SK-N-SH (cell line): Measurements from ENCODE around the gene XRN1. TPM values are rescaled to one million over a fixed set of nuclear protein-coding genes. Genes with fewer than 3 reads are reported as not detected.

Experiments used
- CTCF ChIA-PET: fragments of 300-600, 350-600 bp; formaldehyde crosslinking; extraction: SDS; loops from one replicate; lab custom pipeline; 2021; lab: Yijun Ruan, JAX
- POLR2A ChIA-PET: fragments of 350-600 bp; sonication (Branson Sonifier 250); formaldehyde crosslinking; extraction: SDS; loops from one replicate; lab custom pipeline; 2020; ENCODE audit warnings: antibody characterized with exemption, inconsistent platforms; lab: Yijun Ruan, JAX
- DNase-seq: peaks from one replicate; pipeline ENCODE4 v3.0.0; 2012
- H2AFZ ChIP-seq: fragments of 200-600 bp; sonication (generic); 2 replicates; pipeline ENCODE4 v1.8.1; 2016; ENCODE audit warnings: antibody characterized with exemption, mild to moderate bottlenecking, low read depth
- H3F3A ChIP-seq: fragments of 200-600 bp; sonication (generic); replicated peaks from 2 replicates; pipeline ENCODE3; 2016; ENCODE audit warnings: antibody characterized with exemption, mild to moderate bottlenecking; ENCODE audit not compliant: insufficient read depth
- H3K27ac ChIP-seq, 2 experiments: fragments of 200-500 bp in 1 of 2; fragments of 200-600 bp in 1 of 2; sonication (Bioruptor generic) in 1 of 2; sonication (generic), shearing (Covaris generic) in 1 of 2; 2 replicates each; pipeline versions ENCODE4 v1.5.1 to v1.6.1; 2014 to 2016; ENCODE audit warnings: low read depth in 2 of 2, inconsistent platforms in 1 of 2, low read length in 1 of 2, mild to moderate bottlenecking in 1 of 2, mixed read lengths in 1 of 2
- H3K27me3 ChIP-seq: fragments of 200-600 bp; sonication (generic), shearing (Covaris generic); 2 replicates; pipeline ENCODE4 v1.6.1; 2016; ENCODE audit warnings: mixed run types; ENCODE audit not compliant: insufficient read depth
- H3K36me3 ChIP-seq, 2 experiments: fragments of 200-500 bp in 1 of 2; fragments of 200-600 bp in 1 of 2; sonication (Bioruptor generic) in 1 of 2; sonication (generic) in 1 of 2; replicated peaks in 1 of 2; 2 replicates each; pipeline versions ENCODE3 to v1.5.1; 2014 to 2016; ENCODE audit warnings: low read length in 1 of 2, mild to moderate bottlenecking in 1 of 2; ENCODE audit not compliant: insufficient read depth in 2 of 2, control insufficient read depth in 1 of 2
- H3K4me1 ChIP-seq, 2 experiments: fragments of 200-500 bp in 1 of 2; fragments of 200-600 bp in 1 of 2; sonication (Bioruptor generic) in 1 of 2; sonication (generic), shearing (Covaris generic) in 1 of 2; 2 replicates each; pipeline versions ENCODE4 v1.5.1 to v1.6.1; 2014 to 2016; ENCODE audit warnings: low read depth in 1 of 2, low read length in 1 of 2, mixed run types in 1 of 2; ENCODE audit not compliant: insufficient read depth in 2 of 2, control insufficient read depth in 1 of 2
- H3K4me2 ChIP-seq: fragments of 200-600 bp; sonication (generic), shearing (Covaris generic); 2 replicates; pipeline ENCODE4 v1.6.1; 2017; ENCODE audit warnings: mixed run types
- H3K4me3 ChIP-seq, 2 experiments: fragments of 200-500 bp in 1 of 2; fragments of 200-600 bp in 1 of 2; sonication (Bioruptor generic) in 1 of 2; sonication (generic), shearing (Covaris generic) in 1 of 2; 2 replicates each; pipeline versions ENCODE4 v1.5.1 to v1.8.1; 2014 to 2016; ENCODE audit warnings: low read depth in 2 of 2, inconsistent platforms in 1 of 2, low read length in 1 of 2, mild to moderate bottlenecking in 1 of 2, mixed read lengths in 1 of 2, moderate library complexity in 1 of 2
- H3K79me2 ChIP-seq: fragments of 200-600 bp; sonication (generic); 2 replicates; pipeline ENCODE4 v1.8.1; 2017; ENCODE audit warnings: mild to moderate bottlenecking; ENCODE audit not compliant: insufficient read depth
- H3K9ac ChIP-seq: fragments of 200-600 bp; sonication (generic); 2 replicates; pipeline ENCODE4 v1.6.1; 2017; ENCODE audit warnings: mixed run types
- H3K9me2 ChIP-seq: fragments of 200-600 bp; sonication (generic); 2 replicates; pipeline ENCODE4 v1.6.1; 2017; ENCODE audit warnings: mixed run types
- H3K9me3 ChIP-seq: fragments of 200-600 bp; sonication (generic); 2 replicates; pipeline ENCODE4 v1.6.1; 2017; ENCODE audit warnings: mixed run types, mild to moderate bottlenecking, moderate library complexity
- H4K20me1 ChIP-seq: fragments of 200-600 bp; sonication (generic); 2 replicates; pipeline ENCODE4 v1.6.1; 2017; ENCODE audit warnings: mild to moderate bottlenecking, mixed run types; ENCODE audit not compliant: insufficient read depth
- CHD2 ChIP-seq: fragments of 150-350 bp; IDR thresholded peaks from 2 replicates; pipeline ENCODE4 v1.6.1; 2018; ENCODE audit warnings: low read length; ENCODE audit not compliant: partially characterized antibody
- EP300 ChIP-seq, 2 experiments: IDR thresholded peaks; 2 replicates each; pipeline versions ENCODE4 v1.4.0 to v1.6.1; 2012; ENCODE audit warnings: borderline replicate concordance in 1 of 2, low read depth in 1 of 2, low read length in 1 of 2
- EZH2phosphoT487 ChIP-seq: fragments of 200-600 bp; sonication (generic); IDR thresholded peaks from 2 replicates; pipeline ENCODE4 v1.6.1; 2017; ENCODE audit warnings: low read depth, mixed run types, mild to moderate bottlenecking, antibody characterized with exemption, moderate library complexity, borderline replicate concordance
- FOSL2 ChIP-seq: IDR thresholded peaks from 2 replicates; pipeline ENCODE4 v1.4.0; 2012; ENCODE audit warnings: low read depth, mild to moderate bottlenecking, moderate library complexity, borderline replicate concordance
- FOXJ3 ChIP-seq: sonication (generic); formaldehyde crosslinking; IDR thresholded peaks from 2 replicates; pipeline ENCODE4 v1.5.1; 2020; ENCODE audit warnings: mild to moderate bottlenecking, missing genetic modification reagents
- GABPA ChIP-seq: IDR thresholded peaks from 2 replicates; pipeline ENCODE4 v1.4.0; 2012; ENCODE audit warnings: low read depth, mild to moderate bottlenecking
- JUND ChIP-seq: IDR thresholded peaks from 2 replicates; pipeline ENCODE4 v1.4.0; 2012
- MEF2A ChIP-seq: IDR thresholded peaks from 2 replicates; pipeline ENCODE4 v1.4.0; 2012; ENCODE audit warnings: low read depth, borderline replicate concordance
- NFIC ChIP-seq: IDR thresholded peaks from 2 replicates; pipeline ENCODE4 v1.4.0; 2012; ENCODE audit warnings: borderline replicate concordance
- POLR2AphosphoS5 ChIP-seq: IDR thresholded peaks from 2 replicates; pipeline ENCODE4 v1.6.1; 2012; ENCODE audit warnings: low read depth, low read length
- RAD21 ChIP-seq: IDR thresholded peaks from 2 replicates; pipeline ENCODE4 v1.6.1; 2012; ENCODE audit warnings: mild to moderate bottlenecking, low read length
- RCOR1 ChIP-seq: fragments of 150-350 bp; IDR thresholded peaks from 2 replicates; pipeline ENCODE4 v1.6.1; 2017; ENCODE audit warnings: antibody characterized with exemption, low read length
- RFX5 ChIP-seq: IDR thresholded peaks from 2 replicates; pipeline ENCODE4 v1.6.1; 2012; ENCODE audit warnings: mild to moderate bottlenecking, improper control_type of control experiment, low read length
- RXRA ChIP-seq: IDR thresholded peaks from 2 replicates; pipeline ENCODE4 v1.4.0; 2012; ENCODE audit warnings: low read depth, mild to moderate bottlenecking, borderline replicate concordance
- SIN3A ChIP-seq: IDR thresholded peaks from 2 replicates; pipeline ENCODE4 v1.6.1; 2012; ENCODE audit warnings: low read depth, mild to moderate bottlenecking, low read length, moderate library complexity, borderline replicate concordance
- SMC3 ChIP-seq: IDR thresholded peaks from 2 replicates; pipeline ENCODE4 v1.6.1; 2012; ENCODE audit warnings: low read depth, low read length, improper control_type of control experiment
- YY1 ChIP-seq: IDR thresholded peaks from 2 replicates; pipeline ENCODE4 v1.4.0; 2012; ENCODE audit warnings: low read depth, mild to moderate bottlenecking
- WGBS: methylation state at CpG from one replicate; pipeline ENCODE4 v1.1.6; 2017; ENCODE audit warnings: low lambda C conversion rate; 5-methylcytosine and 5-hydroxymethylcytosine counted together
- polyA plus RNA-seq, 3 experiments: library from polyadenylated mRNA; depleted of rRNA; stranded (reverse); fragments of >200 nt; gene quantifications; 2 replicates each; pipeline ENCODE4 v1.2.3, GENCODE V29; 2012
- TF ChIP-seq, protein P1 (sequence below): IDR thresholded peaks from 2 replicates; pipeline ENCODE4; 2012
- TF ChIP-seq, protein P2 (sequence below): fragments of 150-350 bp; IDR thresholded peaks from 2 replicates; pipeline ENCODE4 v1.6.1; 2016; ENCODE audit warnings: mild to moderate bottlenecking, low read depth, low read length
- TF ChIP-seq, protein P3 (sequence below): IDR thresholded peaks from 2 replicates; pipeline ENCODE4 v1.4.0; 2012; ENCODE audit warnings: low read depth, borderline replicate concordance
- TF ChIP-seq, protein P4 (sequence below): IDR thresholded peaks from 2 replicates; pipeline ENCODE4 v1.4.0; 2012; ENCODE audit warnings: low read depth, borderline replicate concordance

XRN1 gene
- polyA plus RNA-seq, 1 of the 3 experiments (the other 2 are of a cell fraction): 2.7 TPM

DNA sequence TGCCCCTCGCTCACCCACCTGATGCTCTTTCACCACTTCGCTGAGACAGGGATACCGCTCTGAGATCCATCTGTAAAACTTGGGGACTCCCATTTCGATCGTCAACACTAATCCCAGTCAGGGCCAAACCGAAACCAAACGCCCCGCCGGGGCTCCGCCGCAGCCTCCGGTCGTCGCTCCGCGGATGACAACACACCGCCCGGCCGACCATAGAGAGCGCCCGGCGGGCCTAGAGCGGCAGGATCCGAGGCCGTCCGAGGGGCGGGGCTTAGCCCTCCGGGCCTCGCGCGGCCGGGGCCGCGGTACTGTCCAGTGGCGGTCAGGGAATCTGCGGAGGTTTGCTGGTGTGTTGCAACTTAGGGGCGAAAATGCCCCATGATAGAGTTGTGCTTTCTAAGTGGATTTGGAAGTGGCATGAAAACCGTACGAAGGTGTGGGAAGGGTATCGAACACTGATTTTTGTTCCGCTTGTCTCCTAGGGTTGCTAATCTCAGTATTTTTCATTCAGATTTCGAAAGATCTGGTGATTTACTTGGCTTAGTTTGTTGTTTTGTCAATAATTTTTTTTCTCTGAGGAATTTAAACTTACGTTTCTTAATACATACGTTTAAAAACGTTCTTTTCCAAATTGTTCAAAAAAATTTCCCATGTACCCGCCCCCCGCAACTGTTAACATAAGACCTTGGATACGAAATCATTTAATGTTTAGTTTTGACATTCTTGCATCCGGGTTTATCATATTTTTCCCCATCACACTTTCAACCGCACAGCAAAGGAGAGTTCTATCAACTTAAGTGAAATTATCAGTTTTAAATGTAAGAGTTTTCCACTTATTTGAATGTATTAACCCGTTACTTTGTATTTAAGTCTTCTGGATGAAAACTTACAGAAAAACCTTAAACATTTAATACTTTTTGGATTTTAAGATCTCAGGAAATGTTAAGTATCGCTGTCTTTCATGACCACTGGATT, at the start of gene XRN1 (continued):
- TF ChIP-seq POLR2AphosphoS5: peak; percentile 92
- TF ChIP-seq RXRA: no peak
- no peak for TF ChIP-seq MEF2A
- TF ChIP-seq RFX5: no peak
- peak; percentile 41; the same call in 1 of the 2 replicates for TF ChIP-seq GABPA
- peak; percentile 45; the same call in 1 of the 2 replicates for TF ChIP-seq RCOR1
- peak; percentile 92 for TF ChIP-seq SIN3A
- TF ChIP-seq, protein P1, sequence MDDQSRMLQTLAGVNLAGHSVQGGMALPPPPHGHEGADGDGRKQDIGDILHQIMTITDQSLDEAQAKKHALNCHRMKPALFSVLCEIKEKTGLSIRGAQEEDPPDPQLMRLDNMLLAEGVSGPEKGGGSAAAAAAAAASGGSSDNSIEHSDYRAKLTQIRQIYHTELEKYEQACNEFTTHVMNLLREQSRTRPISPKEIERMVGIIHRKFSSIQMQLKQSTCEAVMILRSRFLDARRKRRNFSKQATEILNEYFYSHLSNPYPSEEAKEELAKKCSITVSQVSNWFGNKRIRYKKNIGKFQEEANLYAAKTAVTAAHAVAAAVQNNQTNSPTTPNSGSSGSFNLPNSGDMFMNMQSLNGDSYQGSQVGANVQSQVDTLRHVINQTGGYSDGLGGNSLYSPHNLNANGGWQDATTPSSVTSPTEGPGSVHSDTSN: no peak
- TF ChIP-seq JUND: 0 out of 2 replicates have a peak, but pooled peaks have one; percentile 3

DNA sequence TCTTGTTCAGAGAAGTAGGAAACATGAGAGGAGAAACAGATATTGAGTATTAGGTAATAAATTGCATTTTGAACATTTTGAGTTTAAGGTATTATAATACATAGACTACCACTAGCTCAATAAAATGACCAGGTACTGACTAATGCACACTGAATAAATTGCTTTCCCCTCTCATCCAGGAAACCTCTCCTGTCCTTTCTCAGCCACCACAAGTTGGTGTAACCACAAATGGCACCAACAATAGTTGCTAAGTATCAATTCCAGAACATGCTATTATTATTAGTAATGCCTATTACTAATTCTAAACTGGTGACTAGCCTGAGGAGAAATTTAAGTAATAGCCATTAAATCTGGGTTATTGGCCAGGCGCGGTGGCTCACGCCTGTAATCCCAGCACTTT, 47.3 kb upstream of the XRN1 start:
- no peak overlapping the region for H3K27ac ChIP-seq
- H3K9ac ChIP-seq: no peak overlapping the region
- peaks cover 65 to 69% of the 10 kb centered on the region in 2 experiments for H3K36me3 ChIP-seq
- H3K9me3 ChIP-seq: no peaks in the 10 kb centered on the region
- TF ChIP-seq CHD2: no peak
- TF ChIP-seq, protein P2, sequence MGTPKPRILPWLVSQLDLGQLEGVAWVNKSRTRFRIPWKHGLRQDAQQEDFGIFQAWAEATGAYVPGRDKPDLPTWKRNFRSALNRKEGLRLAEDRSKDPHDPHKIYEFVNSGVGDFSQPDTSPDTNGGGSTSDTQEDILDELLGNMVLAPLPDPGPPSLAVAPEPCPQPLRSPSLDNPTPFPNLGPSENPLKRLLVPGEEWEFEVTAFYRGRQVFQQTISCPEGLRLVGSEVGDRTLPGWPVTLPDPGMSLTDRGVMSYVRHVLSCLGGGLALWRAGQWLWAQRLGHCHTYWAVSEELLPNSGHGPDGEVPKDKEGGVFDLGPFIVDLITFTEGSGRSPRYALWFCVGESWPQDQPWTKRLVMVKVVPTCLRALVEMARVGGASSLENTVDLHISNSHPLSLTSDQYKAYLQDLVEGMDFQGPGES: no peak
- no peak for TF ChIP-seq YY1
- TF ChIP-seq RCOR1: no peak
- TF ChIP-seq, protein P3, sequence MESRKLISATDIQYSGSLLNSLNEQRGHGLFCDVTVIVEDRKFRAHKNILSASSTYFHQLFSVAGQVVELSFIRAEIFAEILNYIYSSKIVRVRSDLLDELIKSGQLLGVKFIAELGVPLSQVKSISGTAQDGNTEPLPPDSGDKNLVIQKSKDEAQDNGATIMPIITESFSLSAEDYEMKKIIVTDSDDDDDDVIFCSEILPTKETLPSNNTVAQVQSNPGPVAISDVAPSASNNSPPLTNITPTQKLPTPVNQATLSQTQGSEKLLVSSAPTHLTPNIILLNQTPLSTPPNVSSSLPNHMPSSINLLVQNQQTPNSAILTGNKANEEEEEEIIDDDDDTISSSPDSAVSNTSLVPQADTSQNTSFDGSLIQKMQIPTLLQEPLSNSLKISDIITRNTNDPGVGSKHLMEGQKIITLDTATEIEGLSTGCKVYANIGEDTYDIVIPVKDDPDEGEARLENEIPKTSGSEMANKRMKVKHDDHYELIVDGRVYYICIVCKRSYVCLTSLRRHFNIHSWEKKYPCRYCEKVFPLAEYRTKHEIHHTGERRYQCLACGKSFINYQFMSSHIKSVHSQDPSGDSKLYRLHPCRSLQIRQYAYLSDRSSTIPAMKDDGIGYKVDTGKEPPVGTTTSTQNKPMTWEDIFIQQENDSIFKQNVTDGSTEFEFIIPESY: no peak
- no peak for TF ChIP-seq MEF2A
- no peak for TF ChIP-seq SMC3
- no peak for TF ChIP-seq POLR2AphosphoS5
- TF ChIP-seq FOXJ3 (CRISPR knock-in tag): no peak
- no peak for TF ChIP-seq NFIC
- TF ChIP-seq EP300 (IDR thresholded peaks at IDR 0.05; ENCODE audit: borderline replicate concordance in 1 of 2, low read depth in 1 of 2, low read length in 1 of 2): no peak
- TF ChIP-seq EZH2phosphoT487: no peak
- no peak for TF ChIP-seq GABPA
- no peak for TF ChIP-seq FOSL2
- TF ChIP-seq, protein P4, sequence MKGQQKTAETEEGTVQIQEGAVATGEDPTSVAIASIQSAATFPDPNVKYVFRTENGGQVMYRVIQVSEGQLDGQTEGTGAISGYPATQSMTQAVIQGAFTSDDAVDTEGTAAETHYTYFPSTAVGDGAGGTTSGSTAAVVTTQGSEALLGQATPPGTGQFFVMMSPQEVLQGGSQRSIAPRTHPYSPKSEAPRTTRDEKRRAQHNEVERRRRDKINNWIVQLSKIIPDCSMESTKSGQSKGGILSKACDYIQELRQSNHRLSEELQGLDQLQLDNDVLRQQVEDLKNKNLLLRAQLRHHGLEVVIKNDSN: no peak
- no peak for TF ChIP-seq RAD21
- TF ChIP-seq RFX5: no peak
- TF ChIP-seq, protein P1: no peak
- H3K27me3 ChIP-seq: no peaks in the 10 kb centered on the region
- H3K9me2 ChIP-seq: no peaks in the 10 kb centered on the region
- POLR2A ChIA-PET: no interaction called here
- H3K4me3 ChIP-seq: no peak overlapping the region
- no peak overlapping the region for H3K4me2 ChIP-seq
- no peak overlapping the region for H2AFZ ChIP-seq
- WGBS: 100% methylated on average over 3 of the region's 3 CpGs
- CTCF ChIA-PET: no interaction called here
- H3F3A ChIP-seq: no peaks in the 10 kb centered on the region
- no peak for DNase-seq
- peaks cover 4% of the 10 kb centered on the region; the same call in 1 of the 2 replicates for H3K79me2 ChIP-seq
- H3K4me1 ChIP-seq: peaks cover 0 to 4% of the 10 kb centered on the region in 2 experiments; a peak in 3 of 4 replicates
- H4K20me1 ChIP-seq: no peaks in the 10 kb centered on the region
